HCT116 (cell line): Measurements from ENCODE around the gene IGF2R. TPM values are rescaled to one million over a fixed set of nuclear protein-coding genes. Genes with fewer than 3 reads are reported as not detected.

Experiments
- ATAC-seq: fragments of 200-7000 bp; cut with Tn5 transposase; 2 replicates; pipeline ENCODE4 v1.9.1; 2020; ENCODE audit warnings: mild to moderate bottlenecking, moderate library complexity
- BruUV-seq: library from RNA; stranded (reverse); fragments of 400-500 nt; replicated peaks from 2 replicates; lab custom pipeline; 2021; lab: Mats Ljungman, UMichigan
- CTCF ChIA-PET: fragments of 300-600 bp; sonication (Branson Sonifier 250); formaldehyde crosslinking; loops from one replicate; lab custom pipeline; 2021; ENCODE audit warnings: antibody characterized with exemption; lab: Charles Lee
- POLR2A ChIA-PET: fragments of 300-600, 350-600 bp; sonication (Branson Sonifier 250); formaldehyde crosslinking; loops from one replicate; lab custom pipeline; 2021; ENCODE audit warnings: antibody characterized with exemption; lab: Charles Lee
- RAD21 ChIA-PET, 2 experiments: fragments of 300-600 bp; sonication (Branson Sonifier 250); formaldehyde crosslinking; loops; one replicate each; lab custom pipeline; 2023; ENCODE audit warnings: low total read pairs in 2 of 2; ENCODE audit not compliant: uncharacterized antibody in 2 of 2, unreplicated experiment in 2 of 2, low non-redundant PET in 1 of 2; lab: Charles Lee
- DNase-seq: peaks from one replicate; pipeline ENCODE4 v3.0.0-alpha.2; 2010; ENCODE audit warnings: low read depth, low spot score
- H2AFZ ChIP-seq: fragments of 200-600 bp; shearing (Covaris generic), sonication (generic); 2 replicates; pipeline ENCODE4 v1.6.1; 2017; ENCODE audit warnings: low read depth, mixed run types, mixed read lengths, antibody characterized with exemption, low read length; ENCODE audit not compliant: poor library complexity, severe bottlenecking
- H3K27ac ChIP-seq: 2 replicates; pipeline ENCODE4 v1.5.1; 2012; ENCODE audit warnings: low read depth, low read length
- H3K27me3 ChIP-seq: fragments of 200-600 bp; sonication (generic); 2 replicates; pipeline ENCODE4 v1.6.1; 2016; ENCODE audit warnings: mixed run types, low read length, mixed read lengths; ENCODE audit not compliant: insufficient read depth
- H3K36me3 ChIP-seq, 2 experiments: fragments of 200-500 bp in 1 of 2; fragments of 200-600 bp in 1 of 2; sonication (Bioruptor generic) in 1 of 2; sonication (generic) in 1 of 2; 2 replicates each; pipeline versions ENCODE4 v1.5.1 to v1.6.1; 2014 to 2016; ENCODE audit warnings: low read length in 2 of 2, inconsistent platforms in 1 of 2, mixed read lengths in 1 of 2, mixed run types in 1 of 2; ENCODE audit not compliant: insufficient read depth in 2 of 2, control insufficient read depth in 1 of 2
- H3K4me1 ChIP-seq, 2 experiments: fragments of 200-600 bp in 1 of 2; sonication (generic) in 1 of 2; 2 replicates each; pipeline versions ENCODE4 v1.5.1 to v1.6.1; 2012 to 2017; ENCODE audit warnings: low read length in 2 of 2, inconsistent platforms in 1 of 2, mild to moderate bottlenecking in 1 of 2, mixed read lengths in 1 of 2, mixed run types in 1 of 2, moderate library complexity in 1 of 2; ENCODE audit not compliant: insufficient read depth in 2 of 2, control insufficient read depth in 1 of 2
- H3K4me2 ChIP-seq: fragments of 200-600 bp; sonication (generic); 2 replicates; pipeline ENCODE4 v1.6.1; 2017; ENCODE audit warnings: mixed run types, low read length, mixed read lengths
- H3K4me3 ChIP-seq, 2 experiments: fragments of 200-600 bp in 1 of 2; sonication (generic) in 1 of 2; replicated peaks in 1 of 2; 2 replicates each; pipeline ENCODE4 v1.5.1; 2011 to 2016; ENCODE audit warnings: low read length in 2 of 2, control low read depth in 1 of 2, low read depth in 1 of 2, mild to moderate bottlenecking in 1 of 2, mixed read lengths in 1 of 2, mixed run types in 1 of 2
- H3K79me2 ChIP-seq: fragments of 200-600 bp; sonication (generic); 2 replicates; pipeline ENCODE4 v1.6.1; 2017; ENCODE audit warnings: mild to moderate bottlenecking, mixed run types, low read length, moderate library complexity, mixed read lengths; ENCODE audit not compliant: insufficient read depth
- H3K9ac ChIP-seq: fragments of 200-600 bp; sonication (generic); 2 replicates; pipeline ENCODE4 v1.6.1; 2016; ENCODE audit warnings: low read length, mixed read lengths
- H3K9me2 ChIP-seq: fragments of 200-600 bp; sonication (generic), shearing (Covaris generic); 2 replicates; pipeline ENCODE4 v1.6.1; 2017; ENCODE audit warnings: mixed run types, mild to moderate bottlenecking, moderate library complexity; ENCODE audit not compliant: insufficient read depth
- H3K9me3 ChIP-seq, 2 experiments: fragments of 200-500 bp in 1 of 2; fragments of 200-600 bp in 1 of 2; sonication (Bioruptor generic) in 1 of 2; sonication (generic) in 1 of 2; 2 replicates each; pipeline ENCODE4 v1.6.1; 2014 to 2017; ENCODE audit warnings: low read length in 2 of 2, mixed read lengths in 2 of 2, inconsistent platforms in 1 of 2, low read depth in 1 of 2, mild to moderate bottlenecking in 1 of 2, mixed run types in 1 of 2, moderate library complexity in 1 of 2; ENCODE audit not compliant: control insufficient read depth in 1 of 2, insufficient read depth in 1 of 2
- H4K20me1 ChIP-seq: fragments of 200-600 bp; sonication (generic), shearing (Covaris generic); 2 replicates; pipeline ENCODE4 v1.6.1; 2017; ENCODE audit warnings: mixed run types, mild to moderate bottlenecking, moderate library complexity; ENCODE audit not compliant: insufficient read depth
- CTCF ChIP-seq, 3 experiments: fragments of 200-600 bp in 1 of 3; sonication (generic) in 1 of 3; IDR thresholded peaks in 2 of 3; conservative IDR thresholded peaks in 1 of 3; 2 replicates each; pipeline ENCODE4 v1.5.1; 2012 to 2017; ENCODE audit warnings: low read depth in 2 of 3, low read length in 2 of 3, antibody characterized with exemption in 1 of 3, borderline replicate concordance in 1 of 3, control low read depth in 1 of 3, mild to moderate bottlenecking in 1 of 3, mixed read lengths in 1 of 3, mixed run types in 1 of 3, moderate library complexity in 1 of 3; ENCODE audit not compliant: insufficient read depth in 1 of 3
- FOSL1 ChIP-seq: IDR thresholded peaks from 2 replicates; pipeline ENCODE4 v1.6.1; 2012; ENCODE audit warnings: low read depth
- MAX ChIP-seq: IDR thresholded peaks from 2 replicates; pipeline ENCODE4 v1.6.1; 2012
- POLR2AphosphoS5 ChIP-seq: IDR thresholded peaks from 2 replicates; pipeline ENCODE4 v1.6.1; 2011; ENCODE audit warnings: mild to moderate bottlenecking, low read depth, low read length, moderate library complexity
- RAD21 ChIP-seq: IDR thresholded peaks from 2 replicates; pipeline ENCODE4 v1.6.1; 2012; ENCODE audit warnings: low read depth, mild to moderate bottlenecking
- REST ChIP-seq: IDR thresholded peaks from 2 replicates; pipeline ENCODE4 v1.6.1; 2012; ENCODE audit warnings: low read depth
- SIN3A ChIP-seq: IDR thresholded peaks from 2 replicates; pipeline ENCODE4 v1.6.1; 2012; ENCODE audit warnings: low read depth
- SP1 ChIP-seq: IDR thresholded peaks from 2 replicates; pipeline ENCODE4 v1.6.1; 2012; ENCODE audit warnings: low read depth
- ZFX ChIP-seq: fragments of 450-650 bp; IDR thresholded peaks from 2 replicates; pipeline ENCODE4 v1.6.1; 2017
- intact Hi-C: fragments of 100-400 bp; cut with micrococcal nuclease; formaldehyde crosslinking; loops from 2 replicates; pipeline ENCODE4 v1.10.0; 2022
- total RNA-seq: library from RNA; stranded (reverse); gene quantifications from one replicate; pipeline ENCODE4 v1.2.1, GENCODE V29; 2021; ENCODE audit not compliant: unreplicated experiment

IGF2R gene
- total RNA-seq, 1 experiment from 2014 or later: 37.0 TPM

GRCh38 chr6:160071805-160072690, 103.2 kb downstream of the IGF2R start:
- no peak overlapping the region for H3K27ac ChIP-seq
- no peaks in the 10 kb centered on the region for H3K79me2 ChIP-seq
- BruUV-seq: no TSS peak
- no peak overlapping the region for H3K9ac ChIP-seq
- H3K9me2 ChIP-seq: no peaks in the 10 kb centered on the region
- no peak overlapping the region for H3K4me3 ChIP-seq
- intact Hi-C loops: no loop called here
- no peaks in the 10 kb centered on the region for H3K27me3 ChIP-seq
- no peak for DNase-seq
- peaks cover 6 to 9% of the 10 kb centered on the region in 2 experiments; a peak in 2 of 4 replicates for H3K36me3 ChIP-seq
- RAD21 ChIA-PET: no interaction called here
- no peaks in the 10 kb centered on the region for H3K9me3 ChIP-seq
- POLR2A ChIA-PET: no interaction called here
- CTCF ChIA-PET: interaction anchor here (1.5 kb wide), 1 partner anchor 9 kb away, joined by 3 read pairs; no protein-coding TSS in a partner anchor
- no peak overlapping the region for H2AFZ ChIP-seq
- peak; percentile 78 for ATAC-seq
- H3K4me2 ChIP-seq: no peak overlapping the region
- TF ChIP-seq SP1: no peak
- TF ChIP-seq ZFX: no peak
- peak; percentile 11; the same call in 1 of the 2 replicates for TF ChIP-seq RAD21
- no peak for TF ChIP-seq FOSL1
- TF ChIP-seq REST: no peak
- TF ChIP-seq CTCF (IDR thresholded peaks at IDR 0.05 in 2 of 3, conservative IDR thresholded peaks at IDR 0.05 in 1 of 3; ENCODE audit: borderline replicate concordance in 1 of 3, insufficient read depth in 1 of 3, low read depth in 2 of 3, low read length in 2 of 3): peak in 2 of 3 experiments; percentile 26 to 32; a peak in 3 of 6 replicates
- TF ChIP-seq SIN3A: no peak
- no peak for TF ChIP-seq MAX
- TF ChIP-seq POLR2AphosphoS5: no peak
- no peaks in the 10 kb centered on the region for H4K20me1 ChIP-seq
- H3K4me1 ChIP-seq: no peaks in the 10 kb centered on the region
